Duodenal mucosa (tissue), 2 donors: Measurements from ENCODE around the gene SELENOW.

Source experiments
- H3K27ac ChIP-seq: one replicate; pipeline ENCODE4 v1.7.0; 2013; ENCODE audit warnings: low read depth, low read length
- H3K27me3 ChIP-seq, 2 donors: one replicate each; pipeline ENCODE4 v1.7.0; 2013; ENCODE audit warnings: low read length in 2 of 2, control low read depth in 1 of 2; ENCODE audit not compliant: insufficient read depth in 2 of 2, control insufficient read depth in 1 of 2
- H3K36me3 ChIP-seq, 2 donors: one replicate each; pipeline ENCODE4 v1.7.0; 2013; ENCODE audit warnings: low read length in 2 of 2, control low read depth in 1 of 2; ENCODE audit not compliant: insufficient read depth in 2 of 2, control insufficient read depth in 1 of 2
- H3K4me1 ChIP-seq, 2 donors: one replicate each; pipeline ENCODE4 v1.7.0; 2013; ENCODE audit warnings: low read length in 2 of 2, control low read depth in 1 of 2; ENCODE audit not compliant: insufficient read depth in 2 of 2, control insufficient read depth in 1 of 2
- H3K4me3 ChIP-seq, 2 donors: one replicate each; pipeline ENCODE4 v1.7.0; 2013; ENCODE audit warnings: low read length in 2 of 2, low read depth in 1 of 2
- H3K9ac ChIP-seq, 2 donors: one replicate each; pipeline ENCODE4 v1.7.0; 2013; ENCODE audit warnings: low read length in 2 of 2, low read depth in 1 of 2
- H3K9me3 ChIP-seq, 2 donors: one replicate each; pipeline ENCODE4 v1.7.0; 2013; ENCODE audit warnings: low read length in 2 of 2, control low read depth in 1 of 2; ENCODE audit not compliant: control insufficient read depth in 1 of 2

The SELENOW gene

DNA sequence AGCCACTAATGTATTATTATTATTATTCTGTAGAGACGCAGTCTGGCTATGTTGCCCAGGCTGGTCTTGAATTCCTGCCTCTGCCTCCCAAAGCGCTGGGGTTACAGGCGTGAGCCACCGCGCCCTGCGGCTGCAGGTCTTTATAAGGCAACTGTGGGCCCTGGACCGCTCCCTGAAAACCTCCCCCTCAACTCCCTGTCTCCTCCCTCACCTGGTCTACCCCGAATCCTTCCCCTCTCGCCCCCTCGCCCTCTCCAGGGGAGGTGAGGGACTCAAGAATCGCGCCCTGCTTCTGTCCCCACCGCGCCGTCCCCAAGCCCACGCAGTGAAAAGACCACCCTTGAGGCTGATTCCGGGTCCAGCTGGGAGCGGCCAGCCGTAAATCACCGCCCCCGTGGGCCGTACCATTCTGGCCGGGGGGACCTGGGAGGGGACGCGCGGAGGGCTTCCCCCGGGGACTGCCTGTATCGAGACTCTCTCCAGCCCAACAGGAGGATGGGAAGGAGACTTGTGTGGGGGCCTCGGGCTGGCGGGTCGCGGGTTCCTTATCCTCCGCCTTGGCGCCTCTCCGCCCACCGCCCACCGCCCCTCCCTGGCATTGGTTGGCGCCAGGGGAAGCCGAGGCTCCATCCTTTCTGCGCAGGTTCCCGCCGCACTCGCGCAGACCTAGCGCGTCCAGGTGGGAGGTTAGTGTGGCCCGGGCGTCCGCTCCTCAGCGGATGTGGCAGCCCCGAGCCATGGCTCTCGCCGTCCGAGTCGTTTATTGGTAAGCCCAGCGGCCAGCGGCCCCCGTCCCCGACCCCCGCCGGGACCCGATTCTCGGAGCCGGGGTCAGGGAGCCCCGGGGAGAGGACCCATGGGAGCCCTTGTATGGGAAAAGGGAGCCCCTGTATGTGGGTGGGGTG lies at the start of gene SELENOW:
Gene SELENOW (plus strand): TSS at position 655 of the 905 bp plus-strand sequence. CDS start 83 bp downstream, at position 738.
- Histone ChIP-seq H3K4me3 (peak within 1 kb of the TSS; percentile 82 to 86), H3K9ac (peak within 1 kb of the TSS; percentile 88 to 89), H3K27me3 (no peaks in the 10 kb centered on the region), H3K36me3 (peaks cover 17 to 23% of the 10 kb centered on the region in 2 donors), H3K9me3 (no peaks in the 10 kb centered on the region), H3K4me1 (peaks cover 12 to 38% of the 10 kb centered on the region in 2 donors), H3K27ac (peak within 1 kb of the TSS; percentile 95)

DNA sequence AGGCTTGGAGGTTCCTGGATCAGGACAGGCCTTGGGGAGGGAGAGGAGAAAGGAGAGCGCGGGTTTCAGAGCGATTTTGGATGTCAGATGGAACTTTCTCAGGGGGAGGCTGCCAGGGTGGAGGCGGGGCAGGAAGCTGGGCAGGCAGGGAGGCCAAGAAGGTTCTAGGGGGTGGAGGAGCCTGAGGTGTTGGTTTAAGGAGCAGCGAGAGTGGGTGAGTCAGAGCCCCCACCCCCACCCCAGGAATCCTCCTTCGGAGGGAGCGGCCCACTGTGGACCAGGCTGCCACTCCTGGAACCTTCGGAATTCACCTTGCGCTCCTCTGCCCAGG lies 49.1 kb upstream of the SELENOW start:
- H3K27ac ChIP-seq: no peak overlapping the region
- H3K4me3 ChIP-seq: no peak overlapping the region
- no peaks in the 10 kb centered on the region for H3K9me3 ChIP-seq
- H3K36me3 ChIP-seq: peaks cover 0 to 3% of the 10 kb centered on the region in 2 donors
- peaks cover 0 to 10% of the 10 kb centered on the region in 2 donors for H3K4me1 ChIP-seq
- H3K27me3 ChIP-seq: peaks cover 6 to 19% of the 10 kb centered on the region in 2 donors
- no peak overlapping the region for H3K9ac ChIP-seq

DNA sequence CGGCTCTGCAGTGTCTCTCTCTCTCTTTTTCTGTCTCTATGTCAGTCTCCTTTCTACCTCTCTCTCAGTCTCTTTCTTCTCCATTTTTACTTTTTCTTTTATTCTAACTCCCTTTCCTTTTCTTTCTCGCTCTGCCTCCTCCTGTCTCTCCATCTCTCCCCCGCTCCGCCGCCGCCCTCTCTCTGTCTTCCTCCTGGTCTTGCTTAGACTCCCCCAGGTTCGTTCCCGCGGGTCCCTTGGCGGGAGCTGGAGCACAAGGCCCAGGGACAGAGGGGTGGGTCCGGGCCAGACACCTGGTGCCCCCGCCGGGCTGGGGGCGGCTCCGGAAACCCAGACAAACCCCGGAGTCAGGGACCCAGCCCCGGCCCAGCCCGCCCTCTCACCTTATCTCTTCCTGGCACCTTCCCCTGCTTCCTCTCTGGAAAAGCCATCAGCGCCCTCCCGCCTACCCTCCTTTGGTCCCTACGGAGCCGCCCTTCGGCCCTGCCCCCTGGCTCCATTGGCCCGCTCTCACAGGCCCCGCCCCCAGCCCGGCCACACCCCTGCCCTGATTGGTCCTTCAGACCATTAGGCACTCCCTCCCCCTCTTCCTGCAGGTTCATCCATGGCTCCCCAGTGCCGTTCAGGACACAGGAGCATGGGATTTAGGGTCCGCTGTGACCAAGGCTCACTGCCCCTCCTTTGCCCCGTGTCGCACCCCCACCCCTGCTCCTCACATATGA lies 48.5 kb upstream of the SELENOW start:
- Histone ChIP-seq H3K27ac (no peak overlapping the region), H3K27me3 (peaks cover 6 to 19% of the 10 kb centered on the region in 2 donors), H3K4me1 (peaks cover 0 to 10% of the 10 kb centered on the region in 2 donors), H3K36me3 (peaks cover 0 to 3% of the 10 kb centered on the region in 2 donors), H3K4me3 (no peak overlapping the region), H3K9me3 (no peaks in the 10 kb centered on the region), H3K9ac (no peak overlapping the region)

DNA sequence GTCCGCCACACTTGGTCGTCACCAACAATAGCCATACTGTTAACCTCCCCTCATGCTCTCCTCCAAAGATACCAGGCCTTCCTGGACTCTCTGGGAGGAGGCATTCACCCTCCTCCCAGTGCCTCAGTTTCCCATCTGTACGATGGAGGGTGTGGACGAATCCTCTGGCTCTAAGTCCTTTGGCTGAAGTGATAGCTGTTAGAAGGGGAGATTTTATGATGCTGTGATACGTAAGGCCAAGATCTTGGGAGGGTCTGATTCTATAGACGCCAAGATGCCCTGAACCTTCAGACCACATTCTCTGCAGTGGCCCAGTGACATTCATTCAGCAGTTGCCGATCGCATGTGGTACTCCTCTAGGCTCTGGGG lies 48.0 kb upstream of the SELENOW start:
- Histone ChIP-seq H3K4me1 (peaks cover 0 to 10% of the 10 kb centered on the region in 2 donors), H3K27me3 (peaks cover 6 to 19% of the 10 kb centered on the region in 2 donors), H3K27ac (no peak overlapping the region), H3K4me3 (no peak overlapping the region), H3K36me3 (peaks cover 0 to 3% of the 10 kb centered on the region in 2 donors), H3K9ac (no peak overlapping the region), H3K9me3 (no peaks in the 10 kb centered on the region)

DNA sequence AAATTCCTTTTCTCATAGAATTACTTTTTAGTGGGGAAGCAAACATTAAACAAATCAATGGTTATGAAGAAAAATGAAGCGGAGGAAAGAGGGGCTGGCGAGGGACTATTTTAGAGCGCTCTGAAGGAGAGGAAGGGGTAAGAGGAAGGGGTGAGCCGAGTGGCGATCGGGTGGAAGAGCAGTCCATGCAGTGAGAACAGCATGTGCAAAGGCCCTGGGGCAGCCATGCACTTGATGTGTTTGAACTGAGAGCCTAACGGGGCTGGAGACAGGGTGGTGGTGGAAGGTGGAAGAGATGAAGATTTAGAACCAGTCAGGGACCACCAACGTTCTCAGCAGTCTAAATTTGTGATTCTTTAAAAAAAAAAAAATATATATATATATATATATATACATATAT lies 47.6 kb upstream of the SELENOW start:
- Histone ChIP-seq H3K4me1 (peaks cover 0 to 10% of the 10 kb centered on the region in 2 donors), H3K4me3 (no peak overlapping the region), H3K36me3 (peaks cover 0 to 3% of the 10 kb centered on the region in 2 donors), H3K27ac (no peak overlapping the region), H3K27me3 (peaks cover 6 to 19% of the 10 kb centered on the region in 2 donors), H3K9ac (no peak overlapping the region), H3K9me3 (no peaks in the 10 kb centered on the region)

DNA sequence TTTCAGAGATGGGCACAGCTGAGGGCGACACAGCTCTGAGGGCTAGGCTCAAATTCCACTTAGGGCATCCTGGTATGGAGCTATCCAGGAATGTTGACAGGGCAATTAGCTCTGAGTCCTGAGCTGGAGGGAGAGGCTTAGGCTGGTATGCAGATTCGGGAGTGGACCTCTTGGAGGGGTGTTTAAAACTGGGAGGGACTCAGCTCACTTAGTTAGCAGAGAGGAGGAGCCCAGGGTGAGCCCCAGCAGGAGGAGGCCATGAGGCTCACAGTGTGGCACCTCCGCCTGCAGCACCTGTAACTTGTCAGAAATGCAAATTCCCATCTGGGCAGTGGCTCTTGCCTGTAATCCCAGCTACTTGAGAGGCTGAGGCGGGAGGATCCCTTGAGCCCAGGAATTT lies 43.4 kb upstream of the SELENOW start:
- H3K9ac ChIP-seq: no peak overlapping the region
- peaks cover 4 to 6% of the 10 kb centered on the region in 2 donors for H3K27me3 ChIP-seq
- peaks cover 0 to 3% of the 10 kb centered on the region in 2 donors for H3K36me3 ChIP-seq

DNA sequence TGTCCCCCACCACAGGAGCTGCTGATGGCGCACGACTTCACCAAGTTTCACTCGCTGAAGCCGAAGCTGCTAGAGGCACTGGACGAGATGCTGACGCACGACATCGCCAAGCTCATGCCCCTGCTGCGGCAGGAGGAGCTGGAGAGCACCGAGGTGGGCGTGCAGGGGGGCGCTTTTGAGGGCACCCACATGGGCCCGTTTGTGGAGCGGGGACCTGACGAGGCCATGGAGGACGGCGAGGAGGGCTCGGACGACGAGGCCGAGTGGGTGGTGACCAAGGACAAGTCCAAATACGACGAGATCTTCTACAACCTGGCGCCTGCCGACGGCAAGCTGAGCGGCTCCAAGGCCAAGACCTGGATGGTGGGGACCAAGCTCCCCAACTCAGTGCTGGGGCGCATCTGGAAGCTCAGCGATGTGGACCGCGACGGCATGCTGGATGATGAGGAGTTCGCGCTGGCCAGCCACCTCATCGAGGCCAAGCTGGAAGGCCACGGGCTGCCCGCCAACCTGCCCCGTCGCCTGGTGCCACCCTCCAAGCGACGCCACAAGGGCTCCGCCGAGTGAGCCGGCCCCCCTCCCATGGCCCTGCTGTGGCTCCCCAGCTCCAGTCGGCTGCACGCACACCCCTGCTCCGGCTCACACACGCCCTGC lies 37.5 kb upstream of the SELENOW start:
- H3K4me1 ChIP-seq: peaks cover 0 to 19% of the 10 kb centered on the region in 2 donors
- H3K27me3 ChIP-seq: no peaks in the 10 kb centered on the region
- H3K9me3 ChIP-seq: no peaks in the 10 kb centered on the region
- H3K4me3 ChIP-seq: no peak overlapping the region
- no peak overlapping the region for H3K9ac ChIP-seq
- no peaks in the 10 kb centered on the region for H3K36me3 ChIP-seq
- H3K27ac ChIP-seq: no peak overlapping the region

More for the DNA sequence above, 43.4 kb upstream of the SELENOW start:
- Histone ChIP-seq H3K9me3 (no peaks in the 10 kb centered on the region), H3K4me3 (no peak overlapping the region), H3K4me1 (no peaks in the 10 kb centered on the region), H3K27ac (no peak overlapping the region)

DNA sequence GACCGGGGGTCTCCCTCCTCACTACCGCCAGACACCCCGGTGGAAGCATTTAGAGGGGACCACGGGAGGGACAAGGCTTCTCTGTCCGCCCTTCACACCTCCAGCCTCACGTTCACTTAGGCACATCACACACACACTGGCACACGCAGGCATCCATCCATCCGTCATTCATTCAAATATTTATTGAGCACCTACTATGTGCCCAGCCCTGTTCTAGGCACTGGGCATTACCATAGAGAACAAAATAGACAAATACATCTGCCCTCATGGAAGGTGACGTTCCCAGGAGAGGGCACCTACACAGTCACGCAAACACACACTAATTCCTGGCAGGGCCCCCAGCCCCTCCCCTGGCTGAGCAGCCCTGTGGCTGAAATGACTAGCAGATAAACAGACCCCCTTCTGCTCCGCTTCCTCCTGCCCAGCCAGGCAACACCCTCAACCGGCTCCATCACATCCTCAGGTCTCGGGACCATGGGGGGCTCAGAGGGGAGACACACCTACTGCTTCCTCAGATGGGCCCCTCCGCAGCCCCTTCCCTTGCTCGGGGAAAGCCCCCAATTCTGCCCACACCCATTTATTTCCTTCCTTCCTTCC lies 36.9 kb upstream of the SELENOW start:
- Histone ChIP-seq H3K4me1 (peaks cover 2 to 21% of the 10 kb centered on the region in 2 donors), H3K9ac (no peak overlapping the region), H3K9me3 (no peaks in the 10 kb centered on the region), H3K27me3 (no peaks in the 10 kb centered on the region), H3K36me3 (peaks cover 0 to 1% of the 10 kb centered on the region in 2 donors), H3K27ac (no peak overlapping the region), H3K4me3 (no peak overlapping the region)

DNA sequence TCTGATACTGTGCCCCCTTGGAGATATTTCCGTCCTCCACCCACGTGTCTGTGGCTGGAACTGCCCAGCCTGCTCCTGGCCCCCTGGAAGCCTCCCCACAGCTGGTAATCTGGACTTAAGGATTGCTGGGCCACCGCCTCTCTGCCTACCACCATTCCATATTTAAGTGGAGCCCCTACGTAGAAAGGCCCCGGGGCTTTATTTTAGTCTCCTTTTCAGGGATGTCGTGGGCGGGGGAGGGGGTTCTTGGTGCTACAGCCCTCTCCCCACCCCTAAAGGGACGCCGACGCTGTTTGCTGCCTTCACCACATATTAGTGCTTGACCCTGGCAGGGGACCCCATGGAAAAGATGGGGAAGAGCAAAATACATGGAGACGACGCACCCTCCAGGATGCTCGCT lies 35.9 kb upstream of the SELENOW start:
- Histone ChIP-seq H3K4me3 (peak overlapping the region in 1 of 2 donors; percentile 70), H3K9ac (peak overlapping the region in 1 of 2 donors; percentile 46), H3K9me3 (no peaks in the 10 kb centered on the region), H3K4me1 (peaks cover 7 to 21% of the 10 kb centered on the region in 2 donors), H3K27me3 (no peaks in the 10 kb centered on the region), H3K27ac (peak overlapping the region; percentile 89), H3K36me3 (peaks cover 0 to 7% of the 10 kb centered on the region in 2 donors)
